ENCODE data around the gene WDR46.
A peak's percentile ranks its signal among the peaks of the same experiment; 100 is the strongest.
"Not testable (repeated sequence)": the region's sequence is repeated elsewhere in the genome, so short reads cannot be mapped to it uniquely, and the experiment has no call there.

The WDR46 gene

DNA sequence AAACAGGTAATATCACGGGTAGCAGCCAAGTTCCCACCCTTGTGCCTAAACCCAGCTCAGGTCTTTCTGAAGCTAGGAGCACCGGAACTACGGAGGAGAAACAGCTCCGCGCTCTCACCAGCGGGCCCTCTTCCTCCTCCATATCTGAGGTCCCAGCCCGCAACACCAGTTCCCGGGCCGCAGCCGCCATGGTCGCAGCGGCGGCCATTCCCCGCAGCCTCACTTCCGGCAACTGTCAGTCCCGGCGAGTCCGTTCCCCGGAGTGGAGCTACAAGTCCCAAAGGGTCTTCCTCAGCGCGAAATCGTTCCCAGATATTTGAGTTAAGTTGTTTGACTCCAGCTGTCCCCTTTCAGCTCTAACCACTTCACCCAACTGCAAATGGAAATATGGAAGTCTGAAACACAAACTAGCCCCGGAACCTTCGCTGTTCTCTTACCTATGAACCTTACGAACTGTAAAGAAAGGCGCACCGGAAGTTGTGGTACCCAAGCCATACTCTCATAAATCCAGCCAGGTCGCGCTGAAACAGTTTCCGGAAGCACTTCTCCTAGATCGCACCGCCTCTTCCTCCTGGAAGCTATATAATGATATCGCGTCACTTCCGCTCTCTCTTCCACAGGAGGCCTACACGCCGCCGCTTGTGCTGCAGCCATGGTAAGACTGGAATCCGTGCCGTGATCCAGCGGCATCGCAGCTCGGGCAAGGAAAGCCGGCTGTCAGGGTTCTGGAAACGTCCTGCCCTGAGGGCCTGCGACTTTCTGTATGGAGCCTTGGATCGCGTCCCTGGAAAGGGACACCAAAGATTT is 17.4 kb downstream of the WDR46 start, which contains the start of the genes RPS18 and VPS52:
Gene RPS18 (plus strand): TSS at position 608 of the 807 bp plus-strand sequence. CDS start 45 bp downstream, at position 653.
Gene VPS52 (minus strand): TSS at position 409 of the 807 bp plus-strand sequence. CDS start 201 bp downstream, at position 208.
- peaks cover 40 to 48% of the 10 kb centered on the region in 2 donors for H3K4me1 ChIP-seq (ENCODE audit: control insufficient read depth in 1 of 2, insufficient read depth in 2 of 2, low read length in 2 of 2)
- H3K36me3 ChIP-seq (ENCODE audit: control insufficient read depth in 1 of 2, insufficient read depth in 2 of 2, low read length in 2 of 2) = peaks cover 51 to 58% of the 10 kb centered on the region in 2 donors
- no peaks in the 10 kb centered on the region for H3K27me3 ChIP-seq (ENCODE audit: control insufficient read depth in 1 of 2, insufficient read depth in 2 of 2, low read length in 2 of 2)
- H3K9ac ChIP-seq (ENCODE audit: low read depth in 1 of 2, low read length in 2 of 2) = peak within 1 kb of the TSS; percentile 78 to 98
- no peaks in the 10 kb centered on the region for H3K9me3 ChIP-seq (ENCODE audit: control insufficient read depth in 1 of 2, low read length in 2 of 2)
- H3K4me3 ChIP-seq (ENCODE audit: low read depth in 1 of 2, low read length in 2 of 2) = peak within 1 kb of the TSS; percentile 81 to 98
- H3K27ac ChIP-seq (ENCODE audit: low read depth, low read length) = peak within 1 kb of the TSS; percentile 92

DNA sequence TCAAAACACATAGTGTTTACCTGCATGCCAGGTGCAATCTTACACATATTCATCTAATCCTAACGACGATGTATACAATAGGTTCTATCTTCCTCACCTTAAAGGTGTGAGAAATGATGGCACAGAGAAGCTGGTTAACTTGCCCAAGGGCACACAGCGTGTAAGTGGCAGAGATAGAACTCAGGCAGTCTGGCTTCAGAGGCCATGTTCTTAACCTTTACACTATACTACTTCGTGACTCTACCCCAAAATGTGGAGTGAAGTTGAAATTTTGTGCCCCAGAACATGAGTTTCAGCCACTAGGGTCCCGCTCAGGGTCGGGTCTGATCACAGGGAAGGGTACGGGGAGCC is 17.9 kb downstream of the WDR46 start:
- Histone ChIP-seq H3K9me3 (ENCODE audit: control insufficient read depth in 1 of 2, low read length in 2 of 2) (no peaks in the 10 kb centered on the region), H3K4me3 (ENCODE audit: low read depth in 1 of 2, low read length in 2 of 2) (peak overlapping the region; percentile 81 to 98), H3K36me3 (ENCODE audit: control insufficient read depth in 1 of 2, insufficient read depth in 2 of 2, low read length in 2 of 2) (peaks cover 46 to 59% of the 10 kb centered on the region in 2 donors), H3K9ac (ENCODE audit: low read depth in 1 of 2, low read length in 2 of 2) (peak overlapping the region; percentile 78 to 98), H3K27ac (ENCODE audit: low read depth, low read length) (peak overlapping the region; percentile 92), H3K27me3 (ENCODE audit: control insufficient read depth in 1 of 2, insufficient read depth in 2 of 2, low read length in 2 of 2) (no peaks in the 10 kb centered on the region), H3K4me1 (ENCODE audit: control insufficient read depth in 1 of 2, insufficient read depth in 2 of 2, low read length in 2 of 2) (peaks cover 34 to 42% of the 10 kb centered on the region in 2 donors)

DNA sequence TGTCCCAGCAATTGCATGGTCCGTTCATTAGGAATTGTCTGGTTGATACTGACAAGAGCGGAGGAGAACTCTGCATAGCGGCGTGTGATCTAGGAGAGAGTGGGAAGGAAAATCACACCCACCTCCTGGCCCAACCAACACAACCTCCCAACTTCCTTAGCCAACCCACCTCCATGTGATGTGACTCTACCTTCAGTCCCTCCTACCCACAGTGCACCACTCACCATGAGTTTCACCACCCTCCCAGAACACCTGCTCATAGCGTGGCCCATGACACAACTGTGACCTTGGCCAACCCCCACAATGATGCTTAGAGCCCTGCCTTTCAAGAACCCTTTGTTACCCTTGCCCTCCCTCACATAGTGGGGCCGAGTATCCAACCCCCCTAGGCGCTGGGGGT is 25.0 kb downstream of the WDR46 start:
- Histone ChIP-seq H3K4me3 (ENCODE audit: low read depth in 1 of 2, low read length in 2 of 2) (no peak overlapping the region), H3K4me1 (ENCODE audit: control insufficient read depth in 1 of 2, insufficient read depth in 2 of 2, low read length in 2 of 2) (no peaks in the 10 kb centered on the region), H3K9ac (ENCODE audit: low read depth in 1 of 2, low read length in 2 of 2) (no peak overlapping the region), H3K36me3 (ENCODE audit: control insufficient read depth in 1 of 2, insufficient read depth in 2 of 2, low read length in 2 of 2) (peaks cover 33 to 77% of the 10 kb centered on the region in 2 donors), H3K27ac (ENCODE audit: low read depth, low read length) (no peak overlapping the region), H3K9me3 (ENCODE audit: control insufficient read depth in 1 of 2, low read length in 2 of 2) (no peaks in the 10 kb centered on the region), H3K27me3 (ENCODE audit: control insufficient read depth in 1 of 2, insufficient read depth in 2 of 2, low read length in 2 of 2) (no peaks in the 10 kb centered on the region)

DNA sequence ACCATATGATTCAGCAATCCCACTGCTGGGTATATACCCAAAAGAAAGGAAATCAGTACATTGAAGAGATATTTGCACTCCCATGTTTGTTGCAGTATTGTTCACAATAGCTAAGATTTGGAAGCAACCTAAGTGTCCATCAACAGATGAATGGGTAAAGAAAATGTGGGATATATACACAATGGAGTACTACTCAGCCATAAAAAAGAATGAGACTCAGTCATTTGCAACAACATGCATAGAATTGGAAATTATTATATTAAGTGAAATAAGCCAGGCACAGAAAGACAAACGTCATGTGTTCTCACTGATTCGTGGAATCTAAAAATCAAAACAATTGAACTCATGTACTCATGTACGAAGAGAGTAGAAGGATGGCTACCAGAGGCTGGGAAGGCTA is 26.5 kb downstream of the WDR46 start:
- not testable (repeated sequence) for H3K4me1 ChIP-seq (ENCODE audit: control insufficient read depth in 1 of 2, insufficient read depth in 2 of 2, low read length in 2 of 2); H3K4me3 ChIP-seq (ENCODE audit: low read depth in 1 of 2, low read length in 2 of 2); H3K27me3 ChIP-seq (ENCODE audit: control insufficient read depth in 1 of 2, insufficient read depth in 2 of 2, low read length in 2 of 2); H3K9me3 ChIP-seq (ENCODE audit: control insufficient read depth in 1 of 2, low read length in 2 of 2); H3K9ac ChIP-seq (ENCODE audit: low read depth in 1 of 2, low read length in 2 of 2); H3K27ac ChIP-seq (ENCODE audit: low read depth, low read length)
- peaks cover 18 to 71% of the 10 kb centered on the region in 2 donors for H3K36me3 ChIP-seq (ENCODE audit: control insufficient read depth in 1 of 2, insufficient read depth in 2 of 2, low read length in 2 of 2)

DNA sequence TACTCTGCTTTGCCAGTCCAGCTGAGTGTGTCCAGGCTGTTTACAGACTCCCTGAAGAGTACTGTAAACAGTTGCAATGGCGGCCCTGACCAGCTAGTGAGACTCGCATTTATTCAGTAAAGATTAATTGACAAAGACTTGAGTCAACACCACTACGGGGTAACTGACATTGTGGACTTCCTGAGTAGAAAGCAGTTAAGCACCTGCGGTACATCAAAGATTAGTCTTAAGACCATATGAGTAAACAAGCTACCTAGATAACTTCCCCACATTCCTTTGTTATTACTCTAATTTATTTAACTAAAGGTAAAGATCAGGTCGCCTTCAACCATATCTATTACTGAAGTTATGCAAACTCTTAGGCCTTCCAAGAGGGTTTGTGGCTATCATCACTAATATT is 30.0 kb downstream of the WDR46 start:
- Histone ChIP-seq H3K36me3 (ENCODE audit: control insufficient read depth in 1 of 2, insufficient read depth in 2 of 2, low read length in 2 of 2) (peaks cover 4 to 41% of the 10 kb centered on the region in 2 donors), H3K9ac (ENCODE audit: low read depth in 1 of 2, low read length in 2 of 2) (no peak overlapping the region), H3K27me3 (ENCODE audit: control insufficient read depth in 1 of 2, insufficient read depth in 2 of 2, low read length in 2 of 2) (no peaks in the 10 kb centered on the region), H3K9me3 (ENCODE audit: control insufficient read depth in 1 of 2, low read length in 2 of 2) (no peaks in the 10 kb centered on the region), H3K4me1 (ENCODE audit: control insufficient read depth in 1 of 2, insufficient read depth in 2 of 2, low read length in 2 of 2) (no peaks in the 10 kb centered on the region), H3K4me3 (ENCODE audit: low read depth in 1 of 2, low read length in 2 of 2) (no peak overlapping the region), H3K27ac (ENCODE audit: low read depth, low read length) (no peak overlapping the region)

DNA sequence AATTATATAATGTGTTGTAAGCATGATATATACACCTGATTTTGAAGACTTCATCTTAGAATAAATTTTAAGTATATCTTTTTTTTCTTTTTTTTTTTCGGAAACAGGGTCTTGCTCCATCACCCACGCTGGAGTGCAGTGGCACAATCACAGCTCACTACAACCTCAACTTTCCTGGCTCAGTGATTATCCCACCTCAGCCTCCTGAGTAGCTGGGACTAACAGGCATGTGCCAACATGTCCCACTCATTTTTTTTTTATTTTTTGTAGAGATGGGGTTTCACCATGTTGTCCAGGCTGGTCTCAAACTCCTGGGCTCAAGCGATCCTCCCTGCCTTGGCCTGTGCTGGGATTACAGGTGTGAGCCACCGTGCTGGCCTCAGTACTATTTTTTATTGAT is 34.4 kb downstream of the WDR46 start:
- H3K36me3 ChIP-seq (ENCODE audit: control insufficient read depth in 1 of 2, insufficient read depth in 2 of 2, low read length in 2 of 2) = peaks cover under 1 to 25% of the 10 kb centered on the region in 2 donors
- no peaks in the 10 kb centered on the region for H3K27me3 ChIP-seq (ENCODE audit: control insufficient read depth in 1 of 2, insufficient read depth in 2 of 2, low read length in 2 of 2)
- no peak overlapping the region for H3K27ac ChIP-seq (ENCODE audit: low read depth, low read length)
- H3K4me3 ChIP-seq (ENCODE audit: low read depth in 1 of 2, low read length in 2 of 2) = no peak overlapping the region
- H3K9ac ChIP-seq (ENCODE audit: low read depth in 1 of 2, low read length in 2 of 2) = no peak overlapping the region
- H3K9me3 ChIP-seq (ENCODE audit: control insufficient read depth in 1 of 2, low read length in 2 of 2) = peaks cover 0 to under 1% of the 10 kb centered on the region in 2 donors
- H3K4me1 ChIP-seq (ENCODE audit: control insufficient read depth in 1 of 2, insufficient read depth in 2 of 2, low read length in 2 of 2) = peaks cover 12 to 13% of the 10 kb centered on the region in 2 donors

DNA sequence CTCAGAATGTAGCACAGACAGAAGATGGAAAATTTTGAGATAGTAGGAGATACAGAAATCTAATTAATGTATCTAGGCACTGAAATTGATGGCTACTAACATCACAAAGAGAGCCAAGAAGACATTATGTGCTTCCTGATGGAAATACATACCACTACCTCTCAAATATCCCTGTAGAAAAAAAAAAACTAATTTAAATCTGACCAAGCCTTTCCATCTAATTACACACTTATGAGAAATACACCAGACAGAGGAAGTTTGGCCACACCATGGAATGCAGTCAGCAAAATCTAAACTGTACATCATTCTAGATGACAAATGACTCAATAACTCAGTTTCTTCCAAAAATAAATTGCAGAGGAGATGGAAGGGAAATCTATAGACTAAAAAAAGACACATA is 36.3 kb downstream of the WDR46 start:
- Histone ChIP-seq H3K9ac (ENCODE audit: low read depth in 1 of 2, low read length in 2 of 2) (no peak overlapping the region), H3K36me3 (ENCODE audit: control insufficient read depth in 1 of 2, insufficient read depth in 2 of 2, low read length in 2 of 2) (peaks cover 0 to 14% of the 10 kb centered on the region in 2 donors), H3K4me1 (ENCODE audit: control insufficient read depth in 1 of 2, insufficient read depth in 2 of 2, low read length in 2 of 2) (peaks cover 25 to 26% of the 10 kb centered on the region in 2 donors), H3K27me3 (ENCODE audit: control insufficient read depth in 1 of 2, insufficient read depth in 2 of 2, low read length in 2 of 2) (no peaks in the 10 kb centered on the region), H3K4me3 (ENCODE audit: low read depth in 1 of 2, low read length in 2 of 2) (no peak overlapping the region), H3K9me3 (ENCODE audit: control insufficient read depth in 1 of 2, low read length in 2 of 2) (peaks cover 0 to 3% of the 10 kb centered on the region in 2 donors), H3K27ac (ENCODE audit: low read depth, low read length) (no peak overlapping the region)

DNA sequence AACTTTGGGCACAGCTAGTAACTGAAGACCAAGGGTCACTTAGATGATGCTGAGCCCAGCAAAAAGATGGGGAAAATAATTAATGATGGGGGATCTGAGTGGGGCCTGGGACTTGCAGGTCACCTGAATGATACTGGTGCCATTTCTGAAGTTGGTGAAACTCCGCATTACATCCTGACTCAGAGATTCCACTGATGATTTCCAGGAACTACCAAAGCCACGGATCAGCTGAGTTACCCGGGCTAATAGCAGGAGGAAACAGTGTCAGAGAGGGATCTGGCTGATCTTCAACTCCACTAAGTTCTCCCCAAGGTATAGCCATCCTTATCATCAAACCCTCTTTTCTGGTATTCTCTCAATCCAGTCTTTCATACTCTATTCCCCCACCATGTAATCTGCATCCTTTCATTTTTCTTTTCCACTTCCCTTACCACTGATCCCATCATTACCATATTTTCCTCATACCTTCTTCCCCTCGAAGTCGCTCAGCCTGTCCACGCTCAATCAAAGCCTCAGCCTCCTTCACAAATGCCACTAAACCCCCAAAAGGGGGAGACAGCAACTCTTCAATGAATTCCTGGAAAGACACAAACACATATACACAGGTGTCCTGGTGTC is 37.5 kb downstream of the WDR46 start:
- peaks cover 0 to 11% of the 10 kb centered on the region in 2 donors for H3K36me3 ChIP-seq (ENCODE audit: control insufficient read depth in 1 of 2, insufficient read depth in 2 of 2, low read length in 2 of 2)

DNA sequence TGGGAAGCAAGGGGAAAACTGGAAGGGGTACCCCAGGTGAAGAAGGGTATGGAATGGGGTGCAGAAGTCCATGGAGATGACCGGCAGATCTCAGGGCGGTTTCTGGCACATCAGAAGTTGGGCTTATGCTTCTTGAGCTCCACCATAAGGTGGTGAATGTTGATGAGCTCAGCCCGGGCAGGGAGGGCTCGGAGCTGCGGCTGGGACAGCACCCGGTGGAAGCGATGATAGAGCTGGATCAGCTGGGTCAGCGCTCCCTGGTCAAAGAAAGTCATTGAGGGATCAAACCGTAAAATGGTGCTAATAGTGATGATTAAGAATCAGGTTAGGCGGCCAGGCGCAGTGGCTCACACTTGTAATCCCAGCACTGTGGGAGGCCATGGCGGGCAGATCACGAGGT is 38.3 kb downstream of the WDR46 start:
- H3K9me3 ChIP-seq (ENCODE audit: control insufficient read depth in 1 of 2, low read length in 2 of 2) = peaks cover 0 to 3% of the 10 kb centered on the region in 2 donors
- H3K4me3 ChIP-seq (ENCODE audit: low read depth in 1 of 2, low read length in 2 of 2) = no peak overlapping the region
- no peak overlapping the region for H3K9ac ChIP-seq (ENCODE audit: low read depth in 1 of 2, low read length in 2 of 2)
- H3K27me3 ChIP-seq (ENCODE audit: control insufficient read depth in 1 of 2, insufficient read depth in 2 of 2, low read length in 2 of 2) = peaks cover 0 to 4% of the 10 kb centered on the region in 2 donors
- no peak overlapping the region for H3K27ac ChIP-seq (ENCODE audit: low read depth, low read length)
- peaks cover 25 to 26% of the 10 kb centered on the region in 2 donors for H3K4me1 ChIP-seq (ENCODE audit: control insufficient read depth in 1 of 2, insufficient read depth in 2 of 2, low read length in 2 of 2)
- peaks cover 0 to 11% of the 10 kb centered on the region in 2 donors for H3K36me3 ChIP-seq (ENCODE audit: control insufficient read depth in 1 of 2, insufficient read depth in 2 of 2, low read length in 2 of 2)

More for the DNA sequence above, 37.5 kb downstream of the WDR46 start:
- Histone ChIP-seq H3K9me3 (ENCODE audit: control insufficient read depth in 1 of 2, low read length in 2 of 2) (peaks cover 0 to 3% of the 10 kb centered on the region in 2 donors), H3K4me1 (ENCODE audit: control insufficient read depth in 1 of 2, insufficient read depth in 2 of 2, low read length in 2 of 2) (peaks cover 25 to 26% of the 10 kb centered on the region in 2 donors), H3K9ac (ENCODE audit: low read depth in 1 of 2, low read length in 2 of 2) (no peak overlapping the region), H3K4me3 (ENCODE audit: low read depth in 1 of 2, low read length in 2 of 2) (no peak overlapping the region), H3K27ac (ENCODE audit: low read depth, low read length) (no peak overlapping the region), H3K27me3 (ENCODE audit: control insufficient read depth in 1 of 2, insufficient read depth in 2 of 2, low read length in 2 of 2) (peaks cover 0 to 4% of the 10 kb centered on the region in 2 donors)
